Mesenchymal stem cell (in vitro differentiated cells and primary cell): ENCODE measurements around the gene HPSE2.

ENCODE experiments used
- DNase-seq: peaks from one replicate; pipeline ENCODE4 v3.0.0-alpha.2; 2013
- H2AFZ ChIP-seq: one replicate; pipeline ENCODE4 v1.6.1; 2013; ENCODE audit warnings: low read depth, mild to moderate bottlenecking, control low read depth, inconsistent platforms, low read length, moderate library complexity
- H2AK5ac ChIP-seq: 2 replicates; pipeline ENCODE4 v1.6.1; 2013; ENCODE audit warnings: low read length, moderate library complexity, mild to moderate bottlenecking, inconsistent platforms; ENCODE audit not compliant: severe bottlenecking
- H2BK120ac ChIP-seq: one replicate; pipeline ENCODE4 v1.6.1; 2013; ENCODE audit warnings: low read depth, mild to moderate bottlenecking, inconsistent platforms, low read length, moderate library complexity
- H2BK12ac ChIP-seq, 2 experiments: one replicate each; pipeline ENCODE4 v1.6.1; 2013; ENCODE audit warnings: inconsistent platforms in 2 of 2, low read length in 2 of 2, mild to moderate bottlenecking in 2 of 2, moderate library complexity in 2 of 2, control low read depth in 1 of 2
- H2BK15ac ChIP-seq: one replicate; pipeline ENCODE4 v1.6.1; 2013; ENCODE audit warnings: mild to moderate bottlenecking, low read depth, inconsistent platforms; ENCODE audit not compliant: poor library complexity, severe bottlenecking
- H2BK5ac ChIP-seq: 2 replicates; pipeline ENCODE4 v1.6.1; 2013; ENCODE audit warnings: low read depth, mild to moderate bottlenecking, low read length, control low read depth, inconsistent platforms; ENCODE audit not compliant: poor library complexity, severe bottlenecking
- H3K14ac ChIP-seq, 2 experiments: one replicate each; pipeline ENCODE4 v1.6.1; 2013; ENCODE audit warnings: inconsistent platforms in 2 of 2, low read length in 2 of 2, control low read depth in 1 of 2, mild to moderate bottlenecking in 1 of 2, moderate library complexity in 1 of 2
- H3K18ac ChIP-seq, 2 experiments: one replicate each; pipeline ENCODE4 v1.6.1; 2013; ENCODE audit warnings: inconsistent platforms in 2 of 2, low read length in 2 of 2, control low read depth in 1 of 2, low read depth in 1 of 2, mild to moderate bottlenecking in 1 of 2
- H3K23ac ChIP-seq, 2 experiments: one replicate each; pipeline ENCODE4 v1.6.1; 2013; ENCODE audit warnings: inconsistent platforms in 2 of 2, low read length in 2 of 2, mild to moderate bottlenecking in 2 of 2, moderate library complexity in 2 of 2, control low read depth in 1 of 2
- H3K27ac ChIP-seq: 2 replicates; pipeline ENCODE4 v1.5.1; 2013; ENCODE audit warnings: mild to moderate bottlenecking, moderate library complexity, low read length, control low read depth, inconsistent platforms; ENCODE audit not compliant: poor library complexity, severe bottlenecking
- H3K27me3 ChIP-seq, 2 experiments: 2 replicates each; pipeline versions ENCODE4 v1.6.1 to v1.7.0; 2013; ENCODE audit warnings: low read length in 2 of 2, mild to moderate bottlenecking in 2 of 2, moderate library complexity in 2 of 2, control low read depth in 1 of 2, inconsistent platforms in 1 of 2; ENCODE audit not compliant: control insufficient read depth in 1 of 2, insufficient read depth in 1 of 2
- H3K36me3 ChIP-seq, 2 experiments: 2 replicates each; pipeline versions ENCODE4 v1.6.1 to v1.7.0; 2013; ENCODE audit warnings: low read length in 2 of 2, control low read depth in 1 of 2, inconsistent platforms in 1 of 2, low read depth in 1 of 2, mild to moderate bottlenecking in 1 of 2; ENCODE audit not compliant: insufficient read depth in 2 of 2, control insufficient read depth in 1 of 2
- H3K4ac ChIP-seq, 2 experiments: one replicate each; pipeline ENCODE4 v1.6.1; 2013; ENCODE audit warnings: inconsistent platforms in 2 of 2, low read length in 2 of 2, mild to moderate bottlenecking in 2 of 2, moderate library complexity in 2 of 2, control low read depth in 1 of 2, low read depth in 1 of 2
- H3K4me1 ChIP-seq: 2 replicates; pipeline ENCODE4 v1.6.1; 2013; ENCODE audit warnings: low read depth, low read length, control low read depth; ENCODE audit not compliant: control insufficient read depth, insufficient read depth
- H3K4me2 ChIP-seq: 2 replicates; pipeline ENCODE4 v1.6.1; 2013; ENCODE audit warnings: low read length, mild to moderate bottlenecking, inconsistent platforms; ENCODE audit not compliant: poor library complexity, severe bottlenecking
- H3K4me3 ChIP-seq, 2 experiments: 2 replicates each; pipeline versions ENCODE4 v1.5.1 to v1.7.0; 2013; ENCODE audit warnings: low read length in 2 of 2, mild to moderate bottlenecking in 2 of 2, control low read depth in 1 of 2, low read depth in 1 of 2; ENCODE audit not compliant: insufficient read depth in 1 of 2
- H3K79me1 ChIP-seq: replicated peaks from 2 replicates; pipeline ENCODE4 v1.6.1; 2013; ENCODE audit warnings: mild to moderate bottlenecking, control low read depth, low read length, inconsistent platforms; ENCODE audit not compliant: poor library complexity, severe bottlenecking
- H3K9ac ChIP-seq: 2 replicates; pipeline ENCODE4 v1.7.0; 2013; ENCODE audit warnings: mild to moderate bottlenecking, low read length, moderate library complexity
- H3K9me3 ChIP-seq: 2 replicates; pipeline ENCODE4 v1.7.0; 2013; ENCODE audit warnings: mild to moderate bottlenecking, low read length; ENCODE audit not compliant: control insufficient read depth
- H4K8ac ChIP-seq: one replicate; pipeline ENCODE4 v1.6.1; 2013; ENCODE audit warnings: inconsistent platforms, mild to moderate bottlenecking, low read length, moderate library complexity
- H4K91ac ChIP-seq: one replicate; pipeline ENCODE4 v1.6.1; 2013; ENCODE audit warnings: mild to moderate bottlenecking, low read length, inconsistent platforms
- WGBS: methylation state at CpG from one replicate; pipeline ENCODE4 v1.1.7; 2013; ENCODE audit warnings: mixed read lengths; 5-methylcytosine and 5-hydroxymethylcytosine counted together

The HPSE2 gene

DNA sequence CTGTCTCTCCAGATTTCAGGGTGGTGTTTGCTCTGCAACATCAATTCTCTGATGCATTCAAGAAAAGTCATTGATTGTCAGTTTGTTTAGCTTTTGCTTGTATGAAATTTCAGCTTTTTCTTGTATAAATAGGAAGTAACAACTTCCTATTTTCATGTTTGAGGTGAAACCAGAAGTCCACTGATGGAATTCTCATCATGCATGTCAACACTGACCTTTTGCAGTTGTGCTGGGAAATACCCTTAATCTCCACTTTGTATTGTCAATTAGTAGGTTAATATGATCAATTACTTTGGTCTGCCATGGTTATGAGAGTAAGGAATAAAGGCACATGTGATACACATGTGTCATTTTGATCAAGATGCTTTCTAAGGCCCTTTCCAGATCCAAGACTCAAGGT is 580.2 kb downstream of the HPSE2 start:
- Histone ChIP-seq H2BK120ac (no peak overlapping the region), H3K4me1 (no peaks in the 10 kb centered on the region), H3K9ac (no peak overlapping the region), H3K27ac (no peak overlapping the region), H2AK5ac (no peak overlapping the region), H2BK12ac (no peak overlapping the region), H3K14ac (no peak overlapping the region), H3K23ac (no peak overlapping the region), H2AFZ (no peak overlapping the region), H3K27me3 (no peaks in the 10 kb centered on the region), H3K36me3 (no peaks in the 10 kb centered on the region), H3K9me3 (no peaks in the 10 kb centered on the region), H3K79me1 (no peaks in the 10 kb centered on the region), H2BK15ac (no peak overlapping the region), H3K4ac (no peak overlapping the region), H3K4me2 (no peak overlapping the region), H3K18ac (no peak overlapping the region), H4K91ac (no peak overlapping the region), H2BK5ac (no peak overlapping the region), H3K4me3 (no peak overlapping the region), H4K8ac (no peak overlapping the region)
- DNase-seq: no peak

DNA sequence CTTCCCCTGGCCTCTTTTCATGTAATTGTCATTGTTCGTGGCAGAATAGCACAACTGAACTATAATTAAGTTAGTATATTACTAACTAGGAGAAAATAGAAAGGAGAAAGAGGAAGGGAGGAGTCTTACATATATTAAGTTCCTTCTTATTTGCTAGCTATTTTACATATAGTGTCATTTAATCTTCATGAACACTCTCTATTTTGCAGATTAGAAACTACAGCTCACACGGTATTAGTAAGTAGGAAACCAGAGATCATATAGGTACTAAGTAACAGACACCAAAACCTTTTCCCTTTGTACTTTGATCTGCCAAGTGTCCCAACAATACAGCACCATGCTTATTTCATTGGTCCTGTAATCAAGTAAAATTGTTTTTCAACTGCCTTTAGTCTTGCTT is 586.5 kb downstream of the HPSE2 start:
- Histone ChIP-seq H3K9me3 (no peaks in the 10 kb centered on the region), H3K27ac (no peak overlapping the region), H3K4me2 (no peak overlapping the region), H3K14ac (no peak overlapping the region), H3K23ac (no peak overlapping the region), H3K4ac (no peak overlapping the region), H2AFZ (no peak overlapping the region), H2BK5ac (no peak overlapping the region), H3K36me3 (no peaks in the 10 kb centered on the region), H2AK5ac (no peak overlapping the region), H3K4me1 (no peaks in the 10 kb centered on the region), H2BK12ac (no peak overlapping the region), H2BK15ac (no peak overlapping the region), H3K79me1 (no peaks in the 10 kb centered on the region), H3K27me3 (peaks cover 0 to 4% of the 10 kb centered on the region in 2 experiments), H3K4me3 (no peak overlapping the region), H3K9ac (no peak overlapping the region), H4K91ac (no peak overlapping the region), H4K8ac (no peak overlapping the region), H3K18ac (no peak overlapping the region), H2BK120ac (no peak overlapping the region)
- 91% methylated on average over 1 of the region's 2 CpGs for WGBS
- no peak for DNase-seq

DNA sequence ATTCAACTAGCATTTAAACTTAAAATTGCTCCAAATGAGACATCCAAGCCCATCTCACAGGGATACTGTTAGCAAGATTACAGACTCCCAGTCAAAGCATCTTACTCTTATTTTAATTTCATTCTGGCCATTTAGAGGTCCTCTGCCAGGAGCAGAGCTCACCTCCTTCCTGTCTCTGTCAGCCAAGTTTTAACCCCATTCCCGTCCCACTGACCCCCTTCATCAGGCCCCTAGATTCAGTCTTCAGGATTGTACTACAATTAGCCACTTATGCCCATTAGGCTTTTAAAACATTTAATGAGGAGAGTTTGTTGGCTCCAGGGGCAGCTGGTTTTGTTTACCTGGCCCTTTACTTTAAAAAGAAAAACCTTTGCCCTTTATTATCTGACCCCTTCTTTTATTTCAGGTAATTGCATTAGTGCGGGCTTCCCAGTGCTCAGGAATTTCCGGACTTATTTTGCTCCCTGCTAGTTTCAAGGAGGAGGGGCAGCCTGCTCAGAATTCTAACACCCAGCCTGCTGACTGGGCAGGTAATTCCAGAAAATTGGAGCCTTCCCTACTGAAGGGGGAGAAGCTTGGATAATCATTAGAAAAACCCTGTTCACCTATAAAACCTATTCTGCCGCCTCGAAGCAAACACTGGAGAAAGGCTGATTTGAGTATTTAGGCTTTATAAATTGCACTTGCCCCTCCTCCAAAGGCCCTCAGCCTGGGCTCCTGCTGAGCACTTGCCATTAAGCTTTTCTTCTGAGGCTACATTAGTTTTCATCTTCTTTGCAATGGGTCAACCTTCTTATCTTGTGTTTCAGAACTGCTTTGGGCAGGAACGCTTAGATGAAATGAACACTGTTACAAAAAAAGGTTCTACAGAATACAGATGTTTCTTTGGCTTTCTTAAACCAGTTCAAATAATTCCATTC is 588.4 kb downstream of the HPSE2 start:
- no peak for DNase-seq
- no peak overlapping the region for H3K18ac ChIP-seq
- H3K9me3 ChIP-seq: no peaks in the 10 kb centered on the region
- no peak overlapping the region for H4K8ac ChIP-seq
- no peak overlapping the region for H2BK120ac ChIP-seq
- no peak overlapping the region for H3K23ac ChIP-seq
- no peak overlapping the region for H2AK5ac ChIP-seq
- H2AFZ ChIP-seq: no peak overlapping the region
- 6% methylated on average over 4 of the region's 6 CpGs for WGBS
- no peaks in the 10 kb centered on the region for H3K79me1 ChIP-seq
- H3K9ac ChIP-seq: no peak overlapping the region
- H3K4me2 ChIP-seq: no peak overlapping the region
- no peak overlapping the region for H3K4me3 ChIP-seq
- no peak overlapping the region for H2BK5ac ChIP-seq
- H2BK12ac ChIP-seq: no peak overlapping the region
- H3K36me3 ChIP-seq: no peaks in the 10 kb centered on the region
- H3K27ac ChIP-seq: no peak overlapping the region
- no peak overlapping the region for H3K14ac ChIP-seq
- H4K91ac ChIP-seq: no peak overlapping the region
- peaks cover 0 to 4% of the 10 kb centered on the region in 2 experiments for H3K27me3 ChIP-seq
- no peak overlapping the region for H3K4ac ChIP-seq
- H3K4me1 ChIP-seq: no peaks in the 10 kb centered on the region
- no peak overlapping the region for H2BK15ac ChIP-seq

DNA sequence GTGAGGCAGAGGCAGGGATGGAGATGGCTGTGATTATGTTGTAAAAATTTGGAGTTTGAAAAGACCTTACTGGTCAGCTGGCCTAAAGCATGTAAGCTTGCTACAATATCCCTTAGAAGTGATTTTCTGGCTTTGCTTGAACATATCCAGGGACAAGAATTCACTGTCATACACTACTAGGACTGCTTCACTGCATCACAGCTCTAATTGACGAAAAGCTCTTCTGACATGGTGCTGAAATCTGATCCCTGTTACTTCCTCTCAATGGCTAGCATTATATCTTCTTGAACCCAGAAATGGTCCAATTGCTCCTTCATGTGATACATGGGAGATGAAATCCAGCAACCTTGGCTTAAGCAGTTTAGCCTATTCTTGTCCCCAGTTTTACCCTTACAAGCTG is 591.2 kb downstream of the HPSE2 start:
- no peak overlapping the region for H3K14ac ChIP-seq
- H4K8ac ChIP-seq: no peak overlapping the region
- no peak overlapping the region for H3K9ac ChIP-seq
- no peak overlapping the region for H3K4me3 ChIP-seq
- no peak overlapping the region for H3K23ac ChIP-seq
- H3K4ac ChIP-seq: no peak overlapping the region
- no peak overlapping the region for H2BK12ac ChIP-seq
- H3K4me1 ChIP-seq: no peaks in the 10 kb centered on the region
- peaks cover 0 to 4% of the 10 kb centered on the region in 2 experiments for H3K27me3 ChIP-seq
- H2BK5ac ChIP-seq: no peak overlapping the region
- no peak overlapping the region for H3K4me2 ChIP-seq
- H2AK5ac ChIP-seq: no peak overlapping the region
- H2BK120ac ChIP-seq: no peak overlapping the region
- H3K18ac ChIP-seq: no peak overlapping the region
- H2BK15ac ChIP-seq: no peak overlapping the region
- 69% methylated on average over 1 of the region's 1 CpG for WGBS
- no peak overlapping the region for H3K27ac ChIP-seq
- no peak overlapping the region for H4K91ac ChIP-seq
- no peaks in the 10 kb centered on the region for H3K36me3 ChIP-seq
- H3K9me3 ChIP-seq: no peaks in the 10 kb centered on the region
- DNase-seq: no peak
- H3K79me1 ChIP-seq: no peaks in the 10 kb centered on the region
- H2AFZ ChIP-seq: no peak overlapping the region
